Spleen (tissue), 7 donors: Measurements from ENCODE around the gene PIGH.
"Not testable (repeated sequence)": the region's sequence is repeated elsewhere in the genome, so short reads cannot be mapped to it uniquely, and the experiment has no call there.

Source experiments
- CTCF ChIP-seq, 11 experiments: fragments of 200-600 bp in 7 of 11; fragments of 450-650 bp in 4 of 11; sonication (generic) in 4 of 11; IDR thresholded peaks in 8 of 11; conservative IDR thresholded peaks in 3 of 11; 1 replicate in 7 of 11; 2 replicates in 4 of 11; pipeline versions ENCODE4 v1.4.0 to v1.8.0; 2016 to 2021; ENCODE audit warnings: antibody characterized with exemption in 11 of 11, inconsistent platforms in 4 of 11, mild to moderate bottlenecking in 1 of 11
- POLR2A ChIP-seq, 3 donors: fragments of 450-650 bp; IDR thresholded peaks; one replicate each; pipeline ENCODE4 v1.5.1; 2017; ENCODE audit warnings: antibody characterized with exemption in 3 of 3, mild to moderate bottlenecking in 1 of 3
- POLR2AphosphoS5 ChIP-seq, 3 donors: sonication (generic); formaldehyde crosslinking; IDR thresholded peaks; one replicate each; pipeline ENCODE4 v1.5.1; 2017; ENCODE audit warnings: antibody characterized with exemption in 3 of 3
- donor health status: DM: no; HTN: no; CAD: no; lungs with moderate emphysema.
- donor health status: DM: no; HTN: no; CAD: no.
- donor health status: DM: no; HTN: no; CAD: no.

- TF ChIP-seq CTCF (IDR thresholded peaks at IDR 0.05 in 8 of 11, conservative IDR thresholded peaks at IDR 0.05 in 3 of 11); POLR2AphosphoS5 (IDR thresholded peaks at IDR 0.05); POLR2A (IDR thresholded peaks at IDR 0.05): not testable (repeated sequence)
Observed at GRCh38 chr14:67593650-67594049, 6.4 kb downstream of the PIGH start.
